GM19025 (cell line): Measurements from ENCODE around the gene NUDCD2.
"Not testable (repeated sequence)": the region's sequence is repeated elsewhere in the genome, so short reads cannot be mapped to it uniquely, and the experiment has no call there.

ENCODE experiments used
- ATAC-seq: cut with Tn5 transposase; IDR thresholded peaks from one replicate; pipeline ENCODE4 v1.9.1; 2021; ENCODE audit warnings: mild to moderate bottlenecking, low read depth, moderate library complexity; ENCODE audit not compliant: unreplicated experiment

Gene NUDCD2

DNA sequence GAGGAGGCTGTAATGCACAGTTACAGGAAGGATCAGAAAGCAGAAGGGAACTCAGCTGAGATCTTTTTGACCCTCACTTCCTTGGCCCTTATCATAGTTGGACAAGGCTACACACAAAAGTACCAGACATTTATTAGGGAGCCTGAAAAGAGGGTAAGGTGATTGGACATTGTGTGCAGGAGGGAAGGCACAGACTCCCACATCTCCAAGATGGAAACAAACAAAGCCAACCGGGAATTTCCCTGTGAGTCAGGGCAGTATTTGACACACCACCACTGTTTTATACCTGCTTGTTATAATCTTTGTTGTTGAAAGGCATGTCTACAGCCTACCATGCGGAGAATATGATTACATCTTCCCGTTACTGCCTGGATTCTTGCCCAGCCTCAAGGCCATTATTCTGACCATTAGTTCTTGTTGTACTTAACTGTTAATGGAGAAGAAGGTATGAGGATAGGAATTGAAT is 25.5 kb downstream of the NUDCD2 start:
- ATAC-seq = no peak

DNA sequence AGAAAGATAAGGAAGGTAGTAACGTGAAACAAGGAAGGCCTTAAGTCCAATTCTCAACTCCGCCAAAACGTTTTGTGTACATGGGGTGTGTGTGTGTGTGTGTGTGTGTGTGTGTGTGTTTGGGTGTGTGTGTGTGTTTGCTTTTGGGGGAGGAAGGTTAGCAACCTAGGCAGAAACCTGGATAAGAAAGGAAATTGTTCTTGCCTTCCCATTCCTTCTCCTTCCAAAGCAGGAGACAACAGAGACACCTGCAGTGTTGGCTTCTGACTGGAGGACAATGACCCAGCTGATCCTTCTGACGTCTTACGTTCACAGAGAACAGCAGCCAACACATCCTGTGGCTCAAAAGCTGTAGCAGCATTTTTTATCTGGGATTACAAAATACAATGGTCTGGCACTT is 26.6 kb downstream of the NUDCD2 start:
- no peak for ATAC-seq

DNA sequence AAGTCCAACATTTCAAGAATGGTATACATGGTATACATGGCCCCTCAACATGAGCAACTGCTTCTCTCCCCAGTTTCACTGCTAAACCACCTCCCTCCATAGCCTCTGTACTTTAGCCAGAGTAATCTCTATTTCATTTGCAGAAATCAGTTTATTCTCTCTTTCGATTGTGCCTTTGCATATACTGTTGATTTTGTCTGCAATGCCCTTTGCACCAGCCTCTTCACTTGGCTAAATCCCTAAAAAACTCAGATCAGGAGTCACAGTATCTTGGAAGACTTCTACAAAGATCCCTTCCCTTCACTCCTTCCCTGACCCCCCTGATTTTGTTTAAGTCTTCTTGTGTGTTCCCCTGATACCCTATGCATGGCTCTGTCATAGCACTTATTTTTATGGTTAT is 27.4 kb downstream of the NUDCD2 start:
- ATAC-seq = no peak

DNA sequence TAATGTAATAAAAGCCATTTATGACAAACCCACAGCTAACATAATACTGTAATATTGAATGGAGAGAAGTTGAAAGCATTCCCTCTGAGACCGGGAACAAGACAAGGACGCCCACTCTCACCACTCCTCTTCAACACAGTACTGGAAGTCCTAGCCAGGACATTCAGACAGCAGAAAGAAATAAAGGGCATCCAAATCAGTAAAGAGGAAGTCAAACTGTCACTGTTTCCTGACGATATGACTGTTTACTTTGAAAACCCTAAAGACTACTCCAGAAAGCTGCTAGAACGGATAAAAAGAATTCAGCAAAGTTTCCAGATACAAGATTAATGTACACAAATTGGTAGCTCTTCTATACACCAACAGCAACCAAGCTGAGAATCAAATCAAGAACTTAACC is 33.8 kb downstream of the NUDCD2 start:
- not testable (repeated sequence) for ATAC-seq

DNA sequence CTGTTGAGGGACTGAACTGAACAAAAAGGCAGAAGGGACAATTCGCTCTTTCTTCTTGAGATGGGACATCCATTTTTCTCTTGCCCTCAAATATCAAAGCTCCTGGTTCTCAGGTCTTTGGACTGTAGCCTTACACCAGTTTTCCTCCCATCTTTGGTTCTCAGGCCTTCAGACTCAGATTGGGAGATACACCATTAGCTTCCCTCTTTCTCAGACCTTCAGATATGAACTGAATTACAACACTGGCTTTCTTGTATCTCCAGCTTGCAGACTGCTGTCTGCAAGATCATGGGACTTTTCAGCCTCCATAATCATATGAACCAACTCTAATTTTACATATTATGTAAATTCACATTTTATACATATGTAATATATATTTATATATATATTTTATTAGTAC is 35.1 kb downstream of the NUDCD2 start:
- ATAC-seq = no peak

DNA sequence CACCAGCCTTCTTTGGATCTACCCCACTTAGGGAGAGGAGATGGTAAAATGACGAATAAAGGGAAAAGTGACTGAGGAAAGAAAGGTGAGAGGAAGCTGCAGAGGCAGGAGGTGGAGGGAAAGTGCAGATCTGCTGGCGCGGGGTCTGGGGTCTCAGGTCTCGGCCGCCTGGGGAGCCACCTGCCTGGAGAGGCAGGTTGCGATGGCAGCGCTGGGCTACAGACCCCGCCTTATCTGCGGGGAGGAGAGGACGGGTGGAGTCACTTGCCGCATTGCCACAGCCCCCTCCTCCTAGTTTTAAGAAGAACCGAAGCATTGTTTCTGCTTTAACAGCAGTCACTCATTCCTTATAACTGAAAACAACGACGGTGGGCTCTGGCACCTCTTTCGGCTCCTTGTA is 44.2 kb downstream of the NUDCD2 start:
- not testable (repeated sequence) for ATAC-seq

DNA sequence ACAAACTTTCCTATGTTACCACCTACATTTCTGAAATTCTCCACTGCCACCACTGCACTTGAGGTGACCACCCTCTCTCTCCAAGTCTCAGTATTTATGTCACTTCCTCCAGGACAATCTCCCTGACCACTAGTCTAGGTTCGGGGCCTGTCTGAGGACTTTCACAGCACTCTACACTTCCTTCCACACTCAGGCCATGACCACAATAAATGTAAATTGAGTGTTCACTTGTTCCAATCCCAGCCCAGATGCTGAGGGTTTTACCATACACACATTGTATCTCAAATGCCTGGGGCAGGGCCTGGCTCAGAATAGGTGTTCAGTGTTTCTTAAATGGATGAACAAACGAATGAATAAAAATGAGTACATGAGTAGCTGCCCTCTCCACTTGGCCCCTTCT is 49.4 kb downstream of the NUDCD2 start:
- ATAC-seq = no peak

DNA sequence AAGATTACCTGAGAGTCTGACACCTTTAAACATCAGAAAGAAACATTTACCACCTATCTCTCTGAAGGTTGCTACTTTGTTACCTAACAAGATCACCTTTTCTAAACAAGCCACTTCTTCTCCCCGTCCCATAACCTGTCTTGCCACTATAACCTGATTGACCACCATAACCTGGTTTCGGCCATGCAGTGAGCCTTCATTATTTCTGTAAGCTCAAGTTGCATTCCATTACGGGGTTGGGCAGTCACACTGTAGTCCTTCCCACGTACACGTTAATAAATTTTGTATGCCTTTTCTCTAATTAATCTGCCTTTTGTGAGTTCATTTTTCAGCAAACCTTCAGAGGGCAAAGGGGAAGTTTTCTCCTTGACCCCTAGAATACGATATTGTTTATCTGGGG is 50.5 kb downstream of the NUDCD2 start:
- no peak for ATAC-seq

DNA sequence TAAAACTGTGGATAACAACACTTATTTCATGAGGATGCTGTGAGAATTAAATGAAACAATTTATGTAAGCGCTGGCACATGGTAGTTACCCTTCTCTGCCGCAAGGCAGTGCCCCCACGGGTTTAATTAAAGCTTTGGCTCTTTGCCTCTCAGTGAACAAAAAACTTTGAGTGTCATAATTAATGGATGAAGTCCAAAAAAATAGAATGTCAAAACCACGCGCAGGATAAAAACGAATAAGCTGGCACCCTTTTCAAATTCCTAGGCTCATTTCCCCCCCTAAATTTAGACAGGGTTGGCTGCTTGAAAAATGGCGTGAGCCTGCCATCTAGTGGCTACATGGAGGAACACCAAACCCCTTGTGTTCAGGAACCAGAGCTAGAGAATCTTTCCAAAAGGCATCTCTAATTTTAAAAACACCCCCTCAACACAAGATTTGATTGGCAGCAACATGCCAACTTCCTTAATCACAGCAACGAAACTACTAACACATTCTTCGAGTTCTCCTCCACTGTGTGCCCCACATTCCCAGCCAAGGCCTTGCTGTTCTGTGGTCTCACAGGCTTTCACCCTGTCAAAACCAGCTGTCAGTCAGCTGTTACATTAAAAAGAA is 51.5 kb downstream of the NUDCD2 start:
- ATAC-seq = peak; percentile 62

DNA sequence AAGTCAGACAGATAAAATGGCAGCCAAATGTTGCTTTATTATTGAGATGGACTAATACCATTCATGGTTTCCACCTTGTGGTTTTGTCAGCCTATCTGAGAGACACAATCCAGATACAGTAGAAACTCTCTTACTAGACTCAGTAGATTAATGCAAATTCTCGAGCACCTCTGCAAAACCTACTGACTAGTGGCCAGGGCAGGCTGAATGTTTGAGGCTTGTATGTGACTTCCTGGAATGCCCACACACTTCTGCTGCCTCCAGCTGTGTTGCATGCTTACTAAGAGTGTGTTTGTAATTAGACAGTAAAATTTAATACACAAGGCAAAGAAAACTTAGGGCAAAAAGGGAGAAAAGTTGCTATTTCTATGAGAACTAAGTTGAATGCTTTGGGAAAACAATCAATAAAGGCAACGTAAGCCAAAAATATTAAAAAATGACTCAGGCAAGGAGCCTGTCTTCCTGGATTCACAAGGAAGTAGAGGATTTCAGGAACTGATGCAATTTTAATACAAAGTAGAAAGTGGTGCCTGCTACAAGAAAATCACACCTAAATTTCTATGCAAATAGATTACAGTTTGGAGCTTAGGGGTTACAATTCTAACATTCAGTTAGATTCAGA is 52.8 kb downstream of the NUDCD2 start:
- peak; percentile 69 for ATAC-seq

DNA sequence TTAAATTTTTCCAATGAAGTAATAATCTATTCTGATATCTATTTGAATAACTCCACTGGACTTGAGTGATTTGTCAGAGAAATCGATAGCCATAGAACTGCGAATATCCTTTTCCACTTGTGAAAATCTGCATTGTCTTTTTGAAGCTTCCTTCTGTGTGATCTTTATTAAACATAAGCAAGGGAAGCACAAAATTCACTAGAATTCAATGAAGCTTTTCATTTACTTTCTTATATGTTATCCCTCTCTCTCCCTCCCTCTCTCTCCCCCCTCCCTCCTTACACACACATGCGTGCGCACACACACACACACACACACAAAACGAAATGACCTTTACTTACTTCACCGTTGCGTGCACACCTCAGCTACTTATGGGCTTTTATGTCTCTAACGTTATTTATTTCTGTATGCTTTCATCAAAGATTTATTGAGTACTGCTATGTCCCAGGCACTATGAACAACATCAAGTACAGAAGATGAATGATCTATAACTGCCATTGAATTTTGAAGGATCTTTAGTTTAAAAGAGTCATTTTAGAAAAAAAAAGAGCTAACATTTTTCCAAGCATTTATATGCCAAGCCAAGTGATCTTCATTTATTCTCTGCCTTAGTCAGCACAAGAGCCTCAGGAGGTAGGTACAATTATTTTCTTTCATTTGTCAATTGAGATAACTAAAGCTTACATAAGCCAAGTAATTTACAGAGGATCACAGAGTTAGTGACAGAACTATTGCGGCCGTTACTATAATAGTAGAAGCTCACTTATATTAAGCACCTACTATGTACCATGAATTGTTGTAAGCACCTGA is 55.3 kb downstream of the NUDCD2 start:
- ATAC-seq = no peak

DNA sequence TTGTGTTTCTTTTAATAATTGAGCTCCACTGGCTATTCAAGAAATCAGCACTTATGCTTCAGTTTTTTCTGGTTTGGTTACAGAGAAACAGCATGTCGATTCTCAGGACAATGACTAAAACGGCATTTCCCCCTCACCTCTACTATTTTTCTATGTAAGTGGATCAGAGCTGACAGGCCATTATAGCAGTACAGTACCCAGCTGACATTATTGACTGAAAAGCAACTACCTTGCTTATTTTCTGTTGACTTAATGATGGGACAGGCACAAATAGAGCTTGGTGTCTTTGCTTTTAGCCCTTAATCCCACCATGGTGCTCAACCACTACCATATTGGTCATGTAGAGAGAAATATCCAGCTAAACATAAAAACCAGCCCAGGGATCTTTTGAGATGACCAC is 57.9 kb downstream of the NUDCD2 start:
- ATAC-seq = no peak

DNA sequence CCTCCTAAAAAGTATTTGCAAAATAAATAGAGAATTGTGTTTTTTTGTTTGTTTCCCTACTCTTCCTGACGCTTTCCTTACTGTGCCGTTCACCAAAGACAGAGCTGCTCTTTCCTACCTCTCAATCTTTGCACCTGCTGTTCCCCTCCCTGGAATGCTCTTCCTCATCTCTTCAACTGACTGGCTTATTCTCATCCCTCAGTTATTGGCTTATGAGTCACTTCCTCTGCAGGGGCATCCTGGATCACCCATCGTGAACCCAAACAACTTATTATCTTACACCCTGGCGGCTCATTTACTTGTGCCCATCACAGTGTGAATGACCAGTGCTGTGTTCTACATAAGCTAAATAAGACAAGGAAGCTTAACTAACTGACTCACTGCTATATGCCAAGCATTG is 58.6 kb downstream of the NUDCD2 start:
- no peak for ATAC-seq

DNA sequence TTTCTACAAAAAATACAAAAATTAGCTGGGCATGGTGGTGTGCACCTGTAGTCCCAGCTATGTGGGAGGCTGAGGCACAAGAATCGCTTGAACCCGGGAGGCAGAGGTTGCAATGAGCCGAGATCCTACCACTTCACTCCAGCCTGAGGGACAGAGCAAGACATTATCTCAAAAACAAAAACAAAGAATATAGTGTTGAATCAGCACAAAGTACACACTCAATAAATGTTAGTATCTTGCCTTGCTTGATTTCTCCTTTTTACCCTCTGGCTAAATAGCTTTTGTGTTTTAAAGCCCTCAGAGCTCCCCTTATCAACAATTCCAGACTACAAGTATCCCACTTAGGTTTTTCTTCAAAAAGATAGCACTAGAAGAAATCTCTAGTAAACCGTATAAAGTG is 60.0 kb downstream of the NUDCD2 start:
- ATAC-seq = no peak

DNA sequence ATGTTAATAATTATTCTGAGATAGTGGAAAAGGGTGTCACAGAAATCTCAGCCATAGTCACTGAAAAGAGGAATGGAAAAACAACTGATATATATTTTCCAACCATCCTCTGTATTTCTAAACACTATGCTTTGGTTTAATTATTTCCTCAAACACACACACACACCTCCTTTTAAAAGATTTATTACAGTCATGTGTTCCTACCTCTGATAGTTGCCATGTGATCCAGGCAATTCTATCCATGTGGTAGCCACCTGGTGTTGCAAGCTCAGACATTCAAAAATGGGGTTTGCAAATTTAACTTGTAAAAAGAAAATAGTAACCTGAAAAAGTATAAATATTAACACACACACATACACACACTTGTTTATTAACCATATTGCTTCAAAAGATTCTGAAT is 62.5 kb downstream of the NUDCD2 start:
- ATAC-seq = no peak

DNA sequence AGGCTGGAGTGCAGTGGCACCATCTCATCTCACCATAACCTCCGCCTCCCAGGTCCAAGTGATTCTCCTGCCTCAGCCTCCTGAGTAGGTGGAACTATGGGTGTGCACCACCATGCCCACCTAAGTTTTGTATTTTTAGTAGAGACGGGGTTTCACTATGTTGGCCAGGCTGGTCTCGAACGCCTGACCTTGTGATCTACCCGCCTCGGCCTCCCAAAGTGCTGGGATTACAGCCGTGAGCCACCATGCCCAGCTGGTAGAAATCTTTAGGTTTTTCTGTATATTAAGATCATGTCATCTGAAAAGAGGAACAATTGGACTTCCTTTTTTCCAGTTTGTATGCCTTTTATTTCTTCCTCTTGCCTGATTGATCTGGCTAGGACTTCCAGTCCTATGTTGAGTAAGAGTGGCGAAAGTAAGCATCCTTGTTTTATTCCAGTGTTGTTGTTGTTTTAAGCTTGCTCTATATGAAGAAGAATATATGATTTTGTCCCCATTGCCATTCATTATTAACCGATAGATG is 63.0 kb downstream of the NUDCD2 start:
- not testable (repeated sequence) for ATAC-seq
